OCI-LY7 (cell line): ENCODE results near the gene ZNF669.
"Not testable (repeated sequence)": the region's sequence is repeated elsewhere in the genome, so short reads cannot be mapped to it uniquely, and the experiment has no call there.

ENCODE experiments used
- EZH2phosphoT487 ChIP-seq: fragments of 200-600 bp; sonication (generic); IDR thresholded peaks from 2 replicates; pipeline ENCODE4 v1.6.1; 2018; ENCODE audit warnings: low read depth, borderline replicate concordance, mild to moderate bottlenecking, mixed run types, antibody characterized with exemption, low read length, moderate library complexity, mixed read lengths
- TF ChIP-seq, protein P1 (sequence below): fragments of 200-600 bp; sonication (generic); conservative IDR thresholded peaks from 2 replicates; pipeline ENCODE4 v1.5.1; 2014; ENCODE audit warnings: mild to moderate bottlenecking, antibody characterized with exemption, low read length, moderate library complexity, mixed read lengths

GRCh38 chr1:247127519-247128282 lies 23.5 kb upstream of the ZNF669 start:
- TF ChIP-seq, protein P1, sequence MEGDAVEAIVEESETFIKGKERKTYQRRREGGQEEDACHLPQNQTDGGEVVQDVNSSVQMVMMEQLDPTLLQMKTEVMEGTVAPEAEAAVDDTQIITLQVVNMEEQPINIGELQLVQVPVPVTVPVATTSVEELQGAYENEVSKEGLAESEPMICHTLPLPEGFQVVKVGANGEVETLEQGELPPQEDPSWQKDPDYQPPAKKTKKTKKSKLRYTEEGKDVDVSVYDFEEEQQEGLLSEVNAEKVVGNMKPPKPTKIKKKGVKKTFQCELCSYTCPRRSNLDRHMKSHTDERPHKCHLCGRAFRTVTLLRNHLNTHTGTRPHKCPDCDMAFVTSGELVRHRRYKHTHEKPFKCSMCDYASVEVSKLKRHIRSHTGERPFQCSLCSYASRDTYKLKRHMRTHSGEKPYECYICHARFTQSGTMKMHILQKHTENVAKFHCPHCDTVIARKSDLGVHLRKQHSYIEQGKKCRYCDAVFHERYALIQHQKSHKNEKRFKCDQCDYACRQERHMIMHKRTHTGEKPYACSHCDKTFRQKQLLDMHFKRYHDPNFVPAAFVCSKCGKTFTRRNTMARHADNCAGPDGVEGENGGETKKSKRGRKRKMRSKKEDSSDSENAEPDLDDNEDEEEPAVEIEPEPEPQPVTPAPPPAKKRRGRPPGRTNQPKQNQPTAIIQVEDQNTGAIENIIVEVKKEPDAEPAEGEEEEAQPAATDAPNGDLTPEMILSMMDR = not testable (repeated sequence)
- not testable (repeated sequence) for TF ChIP-seq EZH2phosphoT487
